ENCODE data around the gene STAM2.

- no peak for TF ChIP-seq TAF1 (IDR thresholded peaks at IDR 0.05; ENCODE audit: low read depth, low read length)
- TF ChIP-seq POLR2A (IDR thresholded peaks at IDR 0.05; ENCODE audit: low read depth, low read length), result no peak
- TF ChIP-seq POLR2AphosphoS5 (IDR thresholded peaks at IDR 0.05; ENCODE audit: low read depth, low read length), result no peak
- TF ChIP-seq SPI1 (IDR thresholded peaks at IDR 0.05; ENCODE audit: low read depth, low read length), result peak; percentile 45; the same call in 1 of the 2 replicates
Observed at GRCh38 chr2:152094014-152094413, 81.5 kb downstream of the STAM2 start.
